Progenitor cell of endocrine pancreas (in vitro differentiated cells): Measurements from ENCODE around the gene FZD7. TPM values are rescaled to one million over a fixed set of nuclear protein-coding genes. Genes with fewer than 3 reads are reported as not detected.

Source experiments
- DNase-seq: peaks from one replicate; pipeline ENCODE4 v3.0.0; 2021; ENCODE audit warnings: low spot score; ENCODE audit not compliant: unreplicated experiment
- H3K27ac Mint-ChIP-seq: 2 replicates; pipeline ENCODE4 v1.8.0; 2021; ENCODE audit warnings: mild to moderate bottlenecking, moderate library complexity, mixed read lengths
- H3K27me3 Mint-ChIP-seq: 2 replicates; pipeline ENCODE4 v1.8.0; 2021; ENCODE audit warnings: mixed read lengths
- H3K36me3 Mint-ChIP-seq: 2 replicates; pipeline ENCODE4 v1.8.0; 2022; ENCODE audit warnings: mixed read lengths; ENCODE audit not compliant: insufficient read depth
- H3K4me1 Mint-ChIP-seq: 2 replicates; pipeline ENCODE4 v1.8.0; 2021; ENCODE audit warnings: low read depth, mixed read lengths
- H3K4me3 Mint-ChIP-seq: 2 replicates; pipeline ENCODE4 v1.8.0; 2021; ENCODE audit warnings: low read depth, mild to moderate bottlenecking, moderate library complexity, mixed read lengths
- H3K9me3 Mint-ChIP-seq: 2 replicates; pipeline ENCODE4 v1.8.0; 2021; ENCODE audit warnings: low read depth, mixed read lengths
- total RNA-seq: library from RNA; stranded (reverse); gene quantifications from 2 replicates; pipeline ENCODE4 v1.2.1, GENCODE V29; 2021
- TF ChIP-seq, protein P1 (sequence below): fragments of 200-600 bp; sonication (generic); IDR thresholded peaks from one replicate; pipeline ENCODE4 v1.5.0; 2021; ENCODE audit warnings: antibody characterized with exemption, mild to moderate bottlenecking; ENCODE audit not compliant: unreplicated experiment

FZD7 gene
- total RNA-seq, 1 donor from 2014 or later, result 74.2 TPM

DNA sequence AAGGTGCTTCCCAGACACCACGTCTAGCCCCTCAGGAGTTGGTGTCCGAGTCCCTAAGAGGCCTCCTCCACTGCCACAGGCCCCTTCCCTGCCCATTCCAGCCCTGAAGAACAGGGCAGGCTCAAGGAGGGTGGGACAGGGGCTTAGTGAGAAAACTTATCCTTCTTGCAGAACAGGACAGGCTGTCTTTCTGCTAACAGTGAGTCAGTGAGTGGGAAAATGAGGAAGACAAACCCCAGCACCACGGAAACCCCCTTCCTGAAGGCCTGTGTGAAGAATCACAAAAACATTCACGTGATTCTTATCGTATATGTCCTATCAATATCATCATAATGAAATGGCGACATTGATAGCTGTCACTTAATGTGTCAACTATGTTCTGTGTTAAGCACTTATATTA, 9.8 kb downstream of the FZD7 start:
- TF ChIP-seq, protein P1, sequence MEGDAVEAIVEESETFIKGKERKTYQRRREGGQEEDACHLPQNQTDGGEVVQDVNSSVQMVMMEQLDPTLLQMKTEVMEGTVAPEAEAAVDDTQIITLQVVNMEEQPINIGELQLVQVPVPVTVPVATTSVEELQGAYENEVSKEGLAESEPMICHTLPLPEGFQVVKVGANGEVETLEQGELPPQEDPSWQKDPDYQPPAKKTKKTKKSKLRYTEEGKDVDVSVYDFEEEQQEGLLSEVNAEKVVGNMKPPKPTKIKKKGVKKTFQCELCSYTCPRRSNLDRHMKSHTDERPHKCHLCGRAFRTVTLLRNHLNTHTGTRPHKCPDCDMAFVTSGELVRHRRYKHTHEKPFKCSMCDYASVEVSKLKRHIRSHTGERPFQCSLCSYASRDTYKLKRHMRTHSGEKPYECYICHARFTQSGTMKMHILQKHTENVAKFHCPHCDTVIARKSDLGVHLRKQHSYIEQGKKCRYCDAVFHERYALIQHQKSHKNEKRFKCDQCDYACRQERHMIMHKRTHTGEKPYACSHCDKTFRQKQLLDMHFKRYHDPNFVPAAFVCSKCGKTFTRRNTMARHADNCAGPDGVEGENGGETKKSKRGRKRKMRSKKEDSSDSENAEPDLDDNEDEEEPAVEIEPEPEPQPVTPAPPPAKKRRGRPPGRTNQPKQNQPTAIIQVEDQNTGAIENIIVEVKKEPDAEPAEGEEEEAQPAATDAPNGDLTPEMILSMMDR, result no peak
- no peaks in the 10 kb centered on the region for H3K9me3 Mint-ChIP-seq
- no peak overlapping the region for H3K4me3 Mint-ChIP-seq
- no peaks in the 10 kb centered on the region for H3K27me3 Mint-ChIP-seq
- peaks cover 26% of the 10 kb centered on the region for H3K4me1 Mint-ChIP-seq
- H3K27ac Mint-ChIP-seq, result no peak overlapping the region
- no peak for DNase-seq
- peaks cover 3% of the 10 kb centered on the region for H3K36me3 Mint-ChIP-seq

DNA sequence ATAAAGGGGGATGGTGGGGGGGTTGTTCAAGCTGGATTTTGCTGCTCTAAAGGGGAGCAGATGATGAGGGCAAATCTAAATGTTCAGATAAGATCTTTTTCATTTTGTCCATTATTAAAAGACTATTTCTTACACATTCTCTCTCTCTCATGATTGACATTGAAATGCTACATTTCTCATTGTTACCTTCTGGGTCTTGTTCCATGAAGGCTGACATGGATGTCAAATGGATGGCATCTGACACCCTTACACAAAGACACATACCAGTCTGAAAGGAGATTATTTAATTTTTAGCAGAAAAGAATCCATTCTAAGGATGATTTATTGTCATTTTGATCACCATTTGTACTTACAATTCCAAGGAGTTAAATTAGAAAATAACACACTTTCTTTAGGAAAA, 11.1 kb downstream of the FZD7 start:
- H3K36me3 Mint-ChIP-seq, result no peaks in the 10 kb centered on the region
- no peaks in the 10 kb centered on the region for H3K9me3 Mint-ChIP-seq
- TF ChIP-seq, protein P1, result no peak
- H3K27me3 Mint-ChIP-seq, result no peaks in the 10 kb centered on the region
- H3K27ac Mint-ChIP-seq, result no peak overlapping the region
- peaks cover 19% of the 10 kb centered on the region for H3K4me1 Mint-ChIP-seq
- no peak overlapping the region for H3K4me3 Mint-ChIP-seq
- no peak for DNase-seq

DNA sequence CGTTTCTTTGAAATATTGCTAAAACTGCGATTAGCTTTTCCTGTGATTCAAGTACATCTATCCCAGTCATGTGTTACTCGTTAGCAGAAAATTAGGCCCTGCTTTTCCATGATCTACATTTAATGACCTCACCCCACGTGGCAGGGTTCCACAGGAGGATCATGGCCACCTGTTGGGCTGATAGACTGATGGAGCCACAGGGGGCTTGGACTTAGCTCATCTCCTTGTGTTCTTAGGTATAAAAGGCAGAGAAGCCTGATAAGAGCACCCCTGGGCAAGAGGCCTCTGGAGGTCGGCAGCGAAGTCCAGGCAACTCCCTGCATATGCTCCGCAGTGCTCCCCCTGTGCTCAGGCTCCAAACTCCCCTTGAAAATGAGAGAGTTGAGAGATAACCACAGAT, 12.9 kb downstream of the FZD7 start:
- Mint-ChIP-seq H3K27ac (no peak overlapping the region), H3K27me3 (no peaks in the 10 kb centered on the region), H3K4me3 (no peak overlapping the region), H3K9me3 (no peaks in the 10 kb centered on the region), H3K36me3 (no peaks in the 10 kb centered on the region), H3K4me1 (peaks cover 11% of the 10 kb centered on the region)
- TF ChIP-seq, protein P1, result no peak
- no peak for DNase-seq

DNA sequence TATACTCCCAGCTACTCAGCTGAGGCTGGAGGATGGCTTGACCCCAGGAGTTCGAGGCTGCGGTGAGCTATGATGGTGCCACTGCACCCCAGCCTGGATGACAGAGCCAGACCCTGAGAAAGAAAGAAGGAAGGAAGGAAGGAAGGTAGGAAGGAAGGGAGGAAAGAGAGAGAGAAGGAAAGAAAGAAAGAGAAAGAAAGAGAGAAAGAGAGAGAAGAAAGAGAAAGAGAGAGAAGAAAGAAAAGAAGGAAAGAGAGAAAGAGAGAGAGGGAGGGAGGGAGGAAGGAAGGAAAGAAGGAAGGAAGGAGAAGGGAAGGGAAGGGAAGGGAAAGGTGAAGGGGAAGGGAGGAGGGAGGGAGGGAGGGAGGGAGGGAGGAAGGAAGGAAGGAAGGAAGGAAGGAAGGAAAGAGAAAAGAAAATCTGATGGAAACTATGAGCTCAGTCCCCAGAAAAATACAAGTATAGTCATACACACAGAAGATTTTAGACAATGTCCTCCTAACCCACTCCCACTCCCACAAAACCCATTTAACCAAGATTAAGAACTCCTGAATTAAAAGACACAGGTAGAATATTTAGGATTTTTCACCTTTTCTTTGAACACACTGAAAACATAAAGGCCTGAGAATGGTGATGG, 15.6 kb downstream of the FZD7 start:
- Mint-ChIP-seq H3K9me3 (no peaks in the 10 kb centered on the region), H3K36me3 (no peaks in the 10 kb centered on the region), H3K4me3 (no peak overlapping the region), H3K27ac (peak overlapping the region; percentile 9), H3K4me1 (peaks cover 12% of the 10 kb centered on the region), H3K27me3 (peaks cover 4% of the 10 kb centered on the region)
- no peak for DNase-seq
- TF ChIP-seq, protein P1, result no peak

DNA sequence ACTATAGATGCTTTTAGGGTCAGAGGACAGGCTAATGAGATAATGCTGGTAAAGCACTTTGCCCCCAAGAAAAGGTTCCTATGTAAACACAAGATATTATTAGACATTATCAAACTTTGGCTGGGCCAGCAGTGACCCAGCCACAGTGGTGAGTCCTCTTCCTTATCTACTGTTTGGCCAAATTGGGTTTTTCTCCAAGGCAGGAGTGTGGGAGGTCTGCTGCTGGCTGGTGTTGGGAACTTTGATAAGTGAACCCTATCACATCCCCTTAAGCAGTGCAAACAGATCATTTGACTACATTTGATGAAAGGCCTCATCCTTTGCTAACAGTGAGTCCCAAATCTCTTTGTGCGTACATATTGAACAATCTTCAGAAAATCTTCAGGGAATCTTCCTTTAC, 16.2 kb downstream of the FZD7 start:
- Mint-ChIP-seq H3K27ac (peak overlapping the region; percentile 40), H3K4me3 (no peak overlapping the region), H3K27me3 (peaks cover 4% of the 10 kb centered on the region), H3K4me1 (peaks cover 18% of the 10 kb centered on the region), H3K9me3 (no peaks in the 10 kb centered on the region), H3K36me3 (no peaks in the 10 kb centered on the region)
- no peak for DNase-seq
- TF ChIP-seq, protein P1, result no peak
